Coronary artery (tissue), 2 donors: ENCODE measurements around the gene NDUFAF8.

ENCODE experiments used
- DNase-seq: peaks from one replicate; pipeline ENCODE4 v3.0.0-alpha.2; 2017; ENCODE audit warnings: low spot score
- H3K27ac ChIP-seq, 2 donors: fragments of 200-600 bp; sonication (generic); one replicate each; pipeline ENCODE4 v1.5.1; 2016 to 2019
- H3K4me3 ChIP-seq: fragments of 200-600 bp; sonication (generic); 2 replicates; pipeline ENCODE4 v1.5.1; 2016; ENCODE audit warnings: mild to moderate bottlenecking, moderate library complexity
- TF ChIP-seq, protein P1 (sequence below): fragments of 200-600 bp; sonication (generic); IDR thresholded peaks from one replicate; pipeline ENCODE4 v1.5.1; 2019; ENCODE audit warnings: antibody characterized with exemption

The NDUFAF8 gene

DNA sequence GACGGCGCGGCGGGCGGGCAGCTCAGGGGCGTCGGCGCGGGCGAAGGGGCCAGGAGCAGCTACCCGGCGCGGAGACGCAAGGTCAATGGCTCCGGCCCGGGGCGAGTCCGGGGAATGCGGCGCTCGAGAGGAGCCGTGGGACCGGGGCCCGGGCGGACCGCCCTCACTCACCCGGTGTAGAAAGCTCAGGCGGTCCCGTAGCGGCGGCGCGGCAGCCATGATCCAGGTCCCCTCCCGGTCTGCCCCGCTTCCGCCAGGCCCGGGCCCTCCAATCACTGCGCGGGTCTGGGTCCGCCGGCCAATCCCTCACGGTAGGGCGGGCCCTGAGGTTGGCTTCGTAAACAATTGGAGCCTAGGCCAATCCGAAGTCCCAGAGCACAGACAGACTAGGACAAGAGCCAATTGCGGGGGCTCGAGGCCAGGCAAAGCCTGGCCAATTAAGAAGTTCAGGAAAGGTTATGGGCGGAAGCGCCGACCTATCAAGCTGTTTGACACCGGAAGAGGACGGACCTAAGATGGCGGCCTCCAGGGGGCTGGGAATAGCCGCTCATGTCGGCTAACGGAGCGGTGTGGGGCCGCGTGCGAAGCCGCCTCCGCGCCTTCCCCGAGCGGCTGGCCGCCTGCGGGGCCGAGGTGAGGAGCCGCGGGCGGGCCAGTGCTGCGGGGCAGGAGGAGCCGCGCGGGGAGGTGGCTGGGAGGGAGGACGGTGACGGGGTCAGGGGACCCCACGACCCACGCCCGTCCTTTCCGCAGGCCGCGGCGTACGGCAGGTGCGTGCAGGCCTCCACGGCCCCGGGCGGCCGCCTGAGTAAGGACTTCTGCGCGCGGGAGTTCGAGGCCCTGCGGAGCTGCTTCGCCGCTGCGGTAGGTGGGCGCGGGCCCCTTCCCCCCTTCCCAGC is at the start of gene NDUFAF8, which contains the start of gene TEPSIN:
TSS of gene NDUFAF8 (plus strand) at position 504 of the 899 bp plus-strand sequence. CDS start at position 550, 46 bp downstream.
TSS of gene TEPSIN (minus strand) at position 241 of the 899 bp plus-strand sequence. CDS start at position 219, 22 bp downstream.
- DNase-seq = peak; percentile 99
- TF ChIP-seq, protein P1, sequence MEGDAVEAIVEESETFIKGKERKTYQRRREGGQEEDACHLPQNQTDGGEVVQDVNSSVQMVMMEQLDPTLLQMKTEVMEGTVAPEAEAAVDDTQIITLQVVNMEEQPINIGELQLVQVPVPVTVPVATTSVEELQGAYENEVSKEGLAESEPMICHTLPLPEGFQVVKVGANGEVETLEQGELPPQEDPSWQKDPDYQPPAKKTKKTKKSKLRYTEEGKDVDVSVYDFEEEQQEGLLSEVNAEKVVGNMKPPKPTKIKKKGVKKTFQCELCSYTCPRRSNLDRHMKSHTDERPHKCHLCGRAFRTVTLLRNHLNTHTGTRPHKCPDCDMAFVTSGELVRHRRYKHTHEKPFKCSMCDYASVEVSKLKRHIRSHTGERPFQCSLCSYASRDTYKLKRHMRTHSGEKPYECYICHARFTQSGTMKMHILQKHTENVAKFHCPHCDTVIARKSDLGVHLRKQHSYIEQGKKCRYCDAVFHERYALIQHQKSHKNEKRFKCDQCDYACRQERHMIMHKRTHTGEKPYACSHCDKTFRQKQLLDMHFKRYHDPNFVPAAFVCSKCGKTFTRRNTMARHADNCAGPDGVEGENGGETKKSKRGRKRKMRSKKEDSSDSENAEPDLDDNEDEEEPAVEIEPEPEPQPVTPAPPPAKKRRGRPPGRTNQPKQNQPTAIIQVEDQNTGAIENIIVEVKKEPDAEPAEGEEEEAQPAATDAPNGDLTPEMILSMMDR = no peak
- Histone ChIP-seq H3K27ac (peak within 1 kb of the TSS; percentile 68 to 88), H3K4me3 (peak within 1 kb of the TSS; percentile 100)

DNA sequence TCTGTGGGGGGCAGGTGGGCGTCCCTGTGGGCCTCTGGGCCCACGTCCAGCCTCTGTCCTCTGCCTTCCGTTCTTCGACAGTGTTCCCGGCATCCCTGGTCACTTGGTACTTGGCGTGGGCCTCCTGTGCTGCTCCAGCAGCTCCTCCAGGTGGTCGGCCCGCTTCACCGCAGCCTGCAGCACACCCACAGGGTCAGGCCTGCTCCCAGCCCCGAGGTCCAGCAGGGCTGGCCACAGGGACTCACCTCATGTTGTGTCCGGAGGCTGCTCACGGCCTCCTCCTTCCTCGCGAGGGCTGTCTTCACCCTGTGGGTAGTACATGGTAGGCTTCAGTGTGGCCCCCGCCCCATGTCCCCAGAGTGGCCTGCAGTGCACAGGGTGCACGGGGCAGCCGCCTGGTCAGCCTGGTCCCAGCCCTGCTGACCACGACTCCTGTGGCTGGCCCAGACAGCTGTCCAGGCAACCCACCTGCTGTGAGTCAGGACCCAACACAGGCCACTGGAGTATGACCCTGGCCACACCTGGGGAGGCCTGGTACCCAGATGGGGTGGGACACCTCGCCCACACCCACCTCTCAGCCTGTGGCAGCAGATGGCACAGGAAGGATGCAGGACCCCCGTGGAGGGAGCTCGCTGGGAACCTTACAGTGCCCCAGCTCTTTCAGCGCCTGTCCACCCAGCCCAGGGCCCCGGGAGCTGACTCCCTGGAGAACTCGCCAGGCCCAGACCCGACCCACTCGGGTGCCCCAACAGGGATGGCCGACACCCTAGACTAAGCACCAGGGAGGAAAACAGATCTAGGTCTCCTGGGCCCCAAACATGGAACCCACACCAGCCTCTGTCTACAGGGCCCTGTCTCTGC is 49.2 kb upstream of the NDUFAF8 start:
- Histone ChIP-seq H3K4me3 (no peak overlapping the region), H3K27ac (no peak overlapping the region)
- DNase-seq = no peak
- TF ChIP-seq, protein P1 = no peak

GRCh38 chr17:81190591-81190990 is 48.5 kb upstream of the NDUFAF8 start:
- TF ChIP-seq, protein P1 = no peak
- Histone ChIP-seq H3K4me3 (no peak overlapping the region), H3K27ac (no peak overlapping the region)
- DNase-seq = no peak

DNA sequence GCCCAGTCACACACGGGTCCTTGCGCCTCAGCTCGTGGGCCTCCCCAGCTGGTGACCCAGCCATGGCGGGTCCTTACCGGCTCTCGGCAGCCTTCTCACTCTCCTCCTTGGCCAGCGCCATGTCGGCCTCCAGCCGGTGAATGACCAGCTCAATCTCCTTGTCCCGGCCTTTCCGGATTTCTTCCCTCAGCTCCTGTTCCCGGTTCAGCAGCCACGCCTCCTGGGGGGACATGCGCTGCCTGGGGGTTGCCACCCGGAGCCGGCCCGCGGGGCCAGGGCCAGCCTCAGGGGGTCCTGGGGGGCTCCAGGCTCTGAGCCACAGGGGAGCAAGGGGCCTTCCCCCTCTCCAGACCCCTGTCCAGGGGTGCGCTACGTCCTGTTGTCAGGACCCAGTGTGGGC is 48.0 kb upstream of the NDUFAF8 start:
- H3K4me3 ChIP-seq = no peak overlapping the region
- H3K27ac ChIP-seq = no peak overlapping the region
- no peak for DNase-seq
- TF ChIP-seq, protein P1 = no peak

DNA sequence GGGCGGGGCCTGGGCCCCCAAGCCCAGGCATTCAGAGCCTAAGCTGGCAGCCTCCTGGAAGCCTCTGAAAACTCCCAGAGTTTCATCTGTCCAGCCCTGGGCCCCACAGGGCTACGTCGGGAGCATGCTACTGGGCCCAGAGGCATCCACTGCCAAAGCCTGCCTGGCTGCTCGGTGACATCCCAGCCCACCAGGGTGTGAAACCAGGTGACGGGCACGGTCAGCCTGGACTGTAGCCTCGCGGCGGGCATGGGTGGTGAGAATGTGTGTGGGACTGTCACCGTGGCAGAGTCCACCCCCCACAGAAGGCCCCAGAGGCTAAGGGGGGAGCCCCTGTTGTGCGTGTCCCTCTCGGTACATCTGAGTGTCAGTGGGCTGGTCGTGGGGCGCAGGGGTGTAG is 47.5 kb upstream of the NDUFAF8 start:
- Histone ChIP-seq H3K27ac (no peak overlapping the region), H3K4me3 (no peak overlapping the region)
- no peak for DNase-seq
- TF ChIP-seq, protein P1 = no peak

- H3K4me3 ChIP-seq = no peak overlapping the region
- DNase-seq = no peak
- H3K27ac ChIP-seq = no peak overlapping the region
- TF ChIP-seq, protein P1 = no peak
These were observed 46.6 kb upstream of the NDUFAF8 start for GRCh38 chr17:81192386-81193050.
